ENCODE measurements around the gene IFRD1. TPM values are rescaled to one million over a fixed set of nuclear protein-coding genes. Genes with fewer than 3 reads are reported as not detected.

IFRD1 gene
- total RNA-seq, 1 experiment from 2014 or later = 67.8 TPM

- Histone ChIP-seq H2BK15ac (ENCODE audit: low read depth, low read length) (no peak overlapping the region), H2BK120ac (ENCODE audit: low read depth, low read length, poor library complexity, severe bottlenecking) (no peak overlapping the region), H2BK12ac (ENCODE audit: insufficient read length, low read depth, low read length) (no peak overlapping the region), H3K14ac (ENCODE audit: insufficient read depth, low read length) (no peak overlapping the region), H4K20me1 (ENCODE audit: control insufficient read depth, insufficient read depth, insufficient read length) (no peaks in the 10 kb centered on the region), H4K8ac (replicated peaks; ENCODE audit: insufficient read length, low read depth, low read length) (no peak overlapping the region), H3K23ac (ENCODE audit: insufficient read length, low read depth, low read length) (no peak overlapping the region), H3K4me2 (ENCODE audit: insufficient read depth, insufficient read length, low read length) (no peak overlapping the region), H3K79me2 (ENCODE audit: insufficient read depth, low read length) (no peaks in the 10 kb centered on the region), H4K91ac (ENCODE audit: insufficient read length, low read depth, low read length) (no peak overlapping the region), H3K27me3 (ENCODE audit: insufficient read depth, low read length) (no peaks in the 10 kb centered on the region), H3K79me1 (ENCODE audit: insufficient read depth, low read depth, low read length, poor library complexity, severe bottlenecking) (no peaks in the 10 kb centered on the region), H3K4me1 (ENCODE audit: insufficient read depth, low read length) (no peaks in the 10 kb centered on the region; the same call in 1 of the 2 replicates), H3K23me2 (ENCODE audit: insufficient read length, low read depth, low read length, poor library complexity, severe bottlenecking) (no peaks in the 10 kb centered on the region), H2BK5ac (ENCODE audit: insufficient read length, low read length) (no peak overlapping the region), H3K4ac (ENCODE audit: low read depth, low read length) (no peak overlapping the region), H2BK20ac (ENCODE audit: low read depth, low read length, poor library complexity, severe bottlenecking) (no peak overlapping the region), H3K56ac (ENCODE audit: insufficient read length, low read depth, low read length) (no peak overlapping the region), H2AFZ (ENCODE audit: low read length) (no peak overlapping the region), H4K5ac (ENCODE audit: insufficient read length, low read depth, low read length) (no peak overlapping the region), H3K9ac (ENCODE audit: extremely low read depth, insufficient read length, low read length) (no peak overlapping the region), H2AK5ac (ENCODE audit: insufficient read length, low read length) (no peak overlapping the region), H3T11ph (ENCODE audit: low read length) (no peak overlapping the region), H3K27ac (ENCODE audit: insufficient read length, low read depth, low read length) (no peak overlapping the region), H3K18ac (ENCODE audit: insufficient read length, low read depth, low read length) (no peak overlapping the region), H3K9me3 (ENCODE audit: control insufficient read depth, low read depth, low read length) (no peaks in the 10 kb centered on the region)
- Mint-ChIP-seq H3K4me1 (peaks cover 2 to 9% of the 10 kb centered on the region in 2 experiments), H3K4me3 (no peak overlapping the region), H3K27ac (no peak overlapping the region), H3K27me3 (ENCODE audit: low read depth) (no peaks in the 10 kb centered on the region), H3K9me3 (no peaks in the 10 kb centered on the region), H3K36me3 (ENCODE audit: insufficient read depth in 1 of 3, low read depth in 3 of 3) (no peaks in the 10 kb centered on the region)
- no peak for TF ChIP-seq CTCF (conservative IDR thresholded peaks at IDR 0.05)
- no CpG with 5 or more reads among the region's 3 CpGs for WGBS (ENCODE audit: extremely low coverage, insufficient read length, low lambda C conversion rate)
- DNase-seq = no peak
Measured at GRCh38 chr7:112431803-112432202, 18.5 kb upstream of the IFRD1 start.
